CMK (cell line): ENCODE measurements around the gene ZNF71.
"Not testable (repeated sequence)": the region's sequence is repeated elsewhere in the genome, so short reads cannot be mapped to it uniquely, and the experiment has no call there.

ENCODE experiments used
- DNase-seq: peaks from one replicate; pipeline ENCODE4 v3.0.0-alpha.2; 2010; ENCODE audit warnings: low read depth

The ZNF71 gene

DNA sequence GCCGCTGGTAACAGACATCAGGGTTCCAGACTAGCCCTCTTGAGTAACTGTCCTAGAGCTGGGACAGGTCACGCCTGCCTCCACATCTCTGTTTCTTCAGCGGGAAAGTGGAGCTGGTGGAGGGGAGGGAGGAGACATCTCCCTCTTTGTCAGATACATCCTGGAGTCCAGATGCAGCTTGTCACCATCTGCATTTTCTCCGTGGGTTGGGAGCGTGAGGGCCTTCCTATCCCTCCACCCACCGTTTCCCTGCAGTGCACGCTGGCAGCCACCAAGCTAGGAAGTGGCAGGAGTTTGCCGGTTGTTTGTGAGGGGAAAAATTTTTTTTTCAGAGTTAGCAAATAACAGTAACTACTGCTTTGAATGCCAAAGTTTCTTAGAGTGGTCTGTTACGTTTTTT lies 27.9 kb downstream of the ZNF71 start:
- no peak for DNase-seq

DNA sequence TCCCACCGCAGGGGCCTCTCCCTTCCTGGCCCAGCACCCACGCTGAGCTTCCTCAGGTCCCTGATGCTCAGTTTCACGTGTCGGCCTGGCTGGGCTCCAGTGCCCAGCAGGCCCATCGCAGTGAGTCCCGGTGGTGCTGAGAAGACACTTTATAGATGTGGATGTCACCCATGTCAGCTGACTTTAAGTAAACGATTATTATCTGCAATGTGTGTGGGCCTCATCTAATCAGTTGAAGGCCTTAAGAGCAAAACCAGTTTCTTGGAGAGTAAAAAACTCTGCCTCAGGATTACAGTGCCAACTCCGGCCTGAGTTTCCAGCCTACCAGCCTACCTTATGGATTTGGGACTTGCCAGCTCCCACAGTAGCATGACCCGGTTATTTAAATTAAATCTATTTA lies 30.6 kb downstream of the ZNF71 start:
- no peak for DNase-seq

DNA sequence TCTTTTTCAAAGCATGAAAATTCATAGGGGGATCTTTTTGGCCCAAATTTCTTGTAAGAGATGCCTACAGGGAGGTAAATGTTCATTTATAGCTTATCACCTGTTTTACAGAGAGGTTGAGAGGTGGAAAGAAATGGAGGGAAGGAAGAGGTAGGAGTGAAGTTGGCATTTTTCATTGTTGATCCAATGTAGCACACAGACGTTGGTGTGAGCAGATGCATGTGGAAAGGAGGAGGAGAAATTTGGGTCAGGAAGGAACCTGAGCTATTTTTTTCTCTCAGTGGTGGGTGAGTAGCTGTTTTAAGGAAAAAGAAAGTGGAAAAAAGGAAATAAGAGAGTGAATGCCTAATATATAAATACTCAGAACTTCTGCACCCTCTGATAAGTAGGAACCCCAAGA lies 37.9 kb downstream of the ZNF71 start:
- no peak for DNase-seq

DNA sequence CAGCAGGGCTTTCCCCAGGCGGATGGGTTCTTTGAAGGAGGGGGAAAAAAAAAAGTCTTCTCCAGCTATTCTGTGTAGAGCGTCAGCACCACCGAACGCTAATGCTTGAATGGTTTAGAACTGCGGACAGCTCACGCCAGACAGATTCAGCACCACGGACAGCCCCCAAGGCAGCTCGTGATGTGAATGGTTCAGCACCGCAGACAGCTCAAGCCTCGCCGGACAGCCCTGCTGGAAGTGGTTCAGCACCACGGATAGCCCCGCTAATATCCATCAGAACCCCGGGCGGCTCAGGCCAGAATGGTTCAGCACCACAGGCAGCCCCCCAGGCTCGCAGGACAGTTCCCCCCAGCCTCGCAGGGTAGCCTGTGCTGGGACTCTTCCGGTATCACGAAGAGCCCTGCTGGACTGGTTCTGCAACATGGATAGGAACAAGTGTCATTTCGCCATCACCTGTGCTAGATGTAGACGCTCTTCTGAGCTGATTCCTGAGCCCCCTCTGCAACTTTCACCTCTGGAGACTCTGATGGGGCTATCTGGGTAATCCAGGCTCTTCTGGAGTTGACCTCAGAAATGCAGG lies 43.0 kb downstream of the ZNF71 start:
- peak; percentile 62 for DNase-seq

DNA sequence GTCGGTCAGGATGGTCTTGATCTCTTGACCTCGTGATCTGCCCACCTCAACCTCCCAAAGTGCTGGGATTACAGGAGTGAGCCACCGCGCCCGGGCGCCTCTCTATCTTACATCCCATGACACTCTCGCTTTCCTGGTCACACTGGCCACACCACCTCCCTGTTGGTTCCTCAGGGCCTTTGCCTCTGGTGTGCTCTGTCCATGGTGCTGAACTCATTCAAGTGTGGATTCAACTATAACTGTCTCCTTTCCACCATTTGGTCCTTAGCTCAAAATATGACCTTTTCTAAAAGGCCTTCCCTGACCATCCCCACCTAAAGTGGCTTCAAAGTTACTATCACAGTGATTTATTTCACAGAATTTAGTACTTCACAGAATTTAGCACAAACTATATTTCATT lies 44.1 kb downstream of the ZNF71 start:
- DNase-seq = peak; percentile 8

DNA sequence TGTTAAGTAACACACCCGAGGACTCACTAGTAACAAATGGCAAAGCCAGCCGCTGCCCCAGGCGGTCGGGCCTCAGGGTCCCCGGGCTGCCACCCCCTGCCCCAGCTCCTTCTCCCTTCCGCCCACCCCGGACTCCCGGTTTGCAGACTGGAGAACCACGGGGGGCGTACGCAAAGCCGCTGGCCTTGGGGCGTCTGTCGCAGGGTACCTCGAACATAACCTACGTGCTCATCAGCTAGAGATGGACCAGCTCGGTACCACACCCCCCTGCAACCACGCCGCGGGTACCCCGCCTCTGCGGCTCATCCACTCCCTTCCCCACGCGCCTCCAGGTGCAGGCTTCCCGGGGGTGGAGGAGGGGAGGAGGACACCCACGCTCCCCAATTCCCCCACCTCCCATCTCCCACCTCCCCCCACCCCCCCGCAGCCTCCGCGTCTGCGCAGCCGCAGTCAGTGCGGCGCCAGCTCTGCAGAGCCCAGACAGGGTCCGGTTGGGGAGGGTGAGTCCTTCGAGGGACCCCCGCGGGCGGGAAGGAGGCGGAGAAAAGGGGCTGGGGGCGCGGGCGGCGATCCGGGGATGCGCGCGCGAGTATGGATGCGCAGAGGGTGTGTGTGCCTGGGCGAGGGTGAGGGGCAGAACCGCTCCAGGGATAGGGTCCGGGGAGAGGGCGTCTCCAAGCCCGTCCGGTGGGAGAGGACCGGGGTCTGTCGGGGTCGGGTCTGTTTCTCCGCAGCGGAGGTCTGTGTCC lies 47.8 kb downstream of the ZNF71 start, which contains the start of gene SMIM17:
Gene SMIM17 (plus strand): TSS at position 449 of the 749 bp plus-strand sequence. CDS start 2,509 bp downstream, outside the sequence.
- DNase-seq = no peak

DNA sequence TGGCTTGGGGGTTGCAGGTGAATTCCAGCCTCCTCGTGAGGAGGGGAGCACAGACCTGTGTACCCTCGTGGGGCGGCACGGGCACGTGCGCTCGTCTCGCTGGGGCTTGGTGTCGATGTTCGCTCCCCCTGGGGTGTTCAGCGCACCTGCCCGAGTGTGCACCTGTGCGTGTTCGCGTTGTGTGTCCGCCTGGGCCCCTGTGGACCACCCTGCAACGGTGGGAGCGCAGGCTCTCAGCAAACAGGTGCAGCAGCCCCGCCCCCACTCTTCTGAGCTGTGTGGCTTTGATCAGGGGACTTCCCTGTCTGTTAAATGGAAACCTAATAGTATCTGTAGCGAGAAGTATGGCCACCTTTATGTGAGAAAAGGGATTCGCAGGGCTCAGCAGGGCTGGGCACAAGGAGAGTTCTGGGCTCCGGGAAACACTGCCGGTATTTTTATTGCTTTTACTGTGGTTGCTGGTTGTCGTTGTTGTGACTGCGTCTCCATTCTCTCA lies 48.4 kb downstream of the ZNF71 start:
- DNase-seq = no peak

DNA sequence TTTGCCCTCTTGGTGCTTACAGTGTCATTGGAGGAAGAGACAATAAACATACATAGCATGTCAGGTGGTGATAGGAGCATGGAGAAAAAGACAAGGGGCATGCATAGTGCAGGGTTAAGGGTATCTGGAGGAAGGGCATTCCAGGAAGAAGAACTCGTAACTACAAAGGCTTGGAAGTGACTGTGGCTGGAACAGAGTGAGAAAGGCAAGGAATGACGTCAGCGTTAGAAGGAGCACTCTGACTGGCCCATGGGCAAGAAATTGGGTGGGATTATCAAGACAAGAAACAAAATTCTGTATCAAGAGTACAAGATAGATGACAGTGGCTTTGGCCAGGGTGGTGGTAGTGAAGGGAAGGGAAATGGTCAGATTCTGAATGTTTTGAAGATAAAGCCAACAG lies 59.0 kb downstream of the ZNF71 start:
- DNase-seq = no peak

DNA sequence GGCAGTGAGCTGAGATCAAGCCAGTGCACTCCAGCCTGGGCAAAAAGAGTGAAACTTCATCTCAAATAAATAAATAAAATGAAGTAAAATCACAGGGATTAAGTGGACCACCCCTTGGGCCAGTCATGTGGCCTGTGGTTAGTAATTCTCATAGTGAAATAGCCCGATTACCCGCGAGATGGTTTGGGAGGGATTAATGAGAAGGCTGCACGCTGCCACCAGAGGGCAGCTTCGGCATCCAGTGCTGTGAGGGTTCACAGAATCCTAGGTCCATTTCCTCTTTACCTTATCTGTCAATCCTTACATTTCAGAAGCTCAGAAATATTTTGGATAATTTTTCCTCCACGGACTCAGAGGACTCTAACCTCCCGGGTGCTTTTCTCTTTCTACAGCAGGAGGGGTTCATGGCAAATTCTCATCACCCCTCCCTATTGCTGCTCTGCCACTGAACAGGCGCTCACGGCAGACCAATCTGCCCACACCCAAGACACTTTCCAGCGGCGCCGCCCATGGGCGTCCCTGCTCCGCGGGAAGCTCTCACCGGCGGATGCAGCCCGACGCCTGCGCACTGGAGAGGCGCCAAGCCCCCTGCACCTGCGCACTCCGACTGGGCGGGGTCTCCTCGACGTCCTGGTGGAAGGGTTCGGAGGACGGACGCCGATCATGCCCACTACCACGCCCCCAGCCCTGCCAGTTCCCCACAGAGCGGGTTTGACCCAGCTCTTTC lies 65.4 kb downstream of the ZNF71 start:
- DNase-seq = no peak

DNA sequence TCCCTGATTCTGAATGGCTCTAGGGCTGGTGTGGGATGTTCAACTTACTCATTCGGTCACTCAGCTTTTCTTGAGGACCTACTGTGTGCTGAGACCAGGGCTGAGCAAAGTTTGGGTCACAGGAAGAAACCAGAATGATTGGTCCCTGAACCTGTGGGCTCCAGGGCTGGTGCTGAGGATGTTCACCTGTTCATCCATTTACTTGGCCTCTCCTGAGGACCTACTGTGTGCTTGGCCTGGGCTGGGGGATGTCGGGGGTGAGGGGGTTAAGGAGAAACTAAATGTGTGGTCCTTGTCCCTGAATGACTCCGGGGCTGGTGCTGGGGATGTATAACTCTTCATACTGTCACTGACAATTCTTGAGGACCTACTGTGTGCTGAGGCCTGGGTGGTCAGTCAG lies 66.1 kb downstream of the ZNF71 start:
- DNase-seq = no peak

DNA sequence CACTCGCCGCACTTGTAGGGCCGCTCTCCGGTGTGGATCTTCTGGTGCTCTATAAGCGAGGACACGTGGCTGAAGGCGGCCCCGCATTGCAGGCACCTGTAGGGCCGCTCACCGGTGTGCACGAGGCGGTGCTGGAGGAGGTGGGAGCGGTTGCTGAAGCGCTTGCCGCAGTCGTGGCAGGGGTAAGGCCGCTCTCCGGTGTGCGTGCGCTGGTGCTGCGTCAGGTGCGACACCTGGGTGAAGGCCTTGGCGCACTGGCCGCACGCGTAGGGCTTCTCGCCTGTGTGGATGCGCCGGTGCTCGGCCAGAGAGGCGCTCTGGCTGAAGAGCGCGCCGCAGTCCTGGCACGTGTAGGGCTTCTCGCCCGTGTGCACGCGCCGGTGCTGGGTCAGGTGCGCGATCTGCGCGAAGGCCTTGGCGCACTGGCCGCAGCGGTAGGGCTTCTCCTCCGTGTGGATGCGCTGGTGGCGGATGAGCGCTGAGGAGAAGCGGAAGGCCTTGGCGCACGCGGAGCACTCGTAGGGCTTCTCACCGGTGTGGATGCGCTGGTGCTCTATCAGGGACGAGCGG lies 68.9 kb downstream of the ZNF71 start:
- no peak for DNase-seq

DNA sequence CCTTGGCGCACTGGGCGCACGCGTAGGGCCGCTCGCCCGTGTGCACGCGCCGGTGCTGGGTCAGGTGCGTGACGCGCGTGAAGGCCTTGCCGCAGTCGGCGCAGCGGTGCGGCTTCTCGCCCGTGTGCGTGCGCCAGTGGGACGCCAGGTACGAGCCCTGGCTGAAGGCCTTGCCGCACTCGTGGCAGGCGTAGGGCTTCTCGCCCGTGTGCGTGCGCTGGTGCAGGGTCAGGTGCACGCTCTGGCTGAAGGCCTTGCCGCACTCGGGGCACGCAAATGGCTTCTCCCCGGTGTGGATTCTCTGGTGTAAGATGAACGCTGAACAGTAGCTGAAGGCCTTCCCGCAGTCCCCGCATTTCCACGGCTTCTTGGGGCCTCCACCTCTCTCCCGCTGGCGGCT lies 69.4 kb downstream of the ZNF71 start:
- no peak for DNase-seq

DNA sequence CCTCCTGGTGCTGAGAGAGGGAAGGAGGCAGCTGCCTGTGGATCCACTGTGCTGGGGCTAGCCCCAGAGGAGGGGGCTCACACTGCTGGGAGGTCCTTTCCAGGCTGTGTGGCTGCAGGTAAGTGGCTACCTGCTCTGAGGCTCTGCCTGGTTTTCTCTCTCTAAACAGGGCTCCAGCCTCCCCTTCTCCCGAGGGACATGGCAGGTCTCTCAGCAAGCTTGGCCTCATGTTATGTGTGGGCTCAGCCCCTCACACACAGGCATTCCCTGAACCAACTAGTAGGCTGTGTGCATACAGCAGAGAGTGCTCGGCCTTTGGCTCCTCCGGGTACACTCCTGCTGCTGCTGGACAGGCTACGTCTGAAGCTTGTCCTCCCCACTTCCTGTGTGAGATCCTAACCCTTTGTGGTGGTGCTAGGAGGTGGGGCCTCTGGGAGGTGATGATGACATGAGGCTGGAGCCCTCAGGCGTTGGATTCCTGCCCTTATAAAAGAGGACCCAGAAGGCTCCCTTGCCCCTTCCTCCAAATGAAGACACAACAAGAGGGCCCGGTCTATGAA lies 72.3 kb downstream of the ZNF71 start:
- no peak for DNase-seq

DNA sequence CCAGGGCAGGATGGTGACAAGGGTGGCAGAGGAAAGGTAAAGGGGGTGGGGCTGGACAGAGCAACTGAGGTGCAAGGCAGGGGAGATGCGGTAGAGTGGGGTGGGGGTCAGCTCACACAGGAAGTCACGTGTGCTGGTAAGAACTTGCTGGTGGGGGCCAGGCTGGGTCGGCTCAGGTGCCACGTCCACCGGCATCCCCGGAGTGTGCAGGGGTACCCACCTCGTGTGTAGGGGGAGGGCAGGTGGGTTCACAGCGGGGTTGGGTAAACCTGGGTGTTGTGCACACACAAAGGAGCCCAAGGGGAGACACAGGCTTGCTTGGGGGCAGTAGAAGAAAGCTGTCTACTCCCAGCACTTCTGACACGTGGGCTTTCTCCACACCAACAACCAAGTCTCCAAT lies 73.6 kb downstream of the ZNF71 start:
- no peak for DNase-seq

DNA sequence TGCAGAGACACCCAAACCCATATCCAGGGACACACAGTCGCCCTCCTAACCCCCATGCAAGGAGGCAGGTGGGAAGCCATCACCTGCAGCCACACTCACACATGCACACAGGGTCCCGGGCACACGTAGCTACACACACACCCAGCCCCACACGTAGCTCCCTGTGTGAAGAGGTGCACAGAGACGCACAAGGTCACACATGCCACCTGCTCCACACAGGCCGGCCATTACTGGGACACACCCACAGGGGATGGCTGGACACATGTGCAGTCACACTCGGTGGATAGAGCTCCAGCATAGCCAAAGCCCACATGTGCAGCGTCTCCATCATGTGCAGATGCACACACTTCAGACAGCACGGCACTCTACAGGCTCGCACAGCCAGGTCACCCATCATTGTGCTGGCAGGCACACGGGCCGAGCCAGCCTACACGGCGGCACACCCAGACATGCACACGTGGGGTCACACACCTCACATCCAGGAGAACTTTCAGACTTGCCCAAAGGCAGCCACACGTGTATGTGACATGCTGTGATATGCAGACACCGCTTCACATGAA lies 75.4 kb downstream of the ZNF71 start:
- no peak for DNase-seq

DNA sequence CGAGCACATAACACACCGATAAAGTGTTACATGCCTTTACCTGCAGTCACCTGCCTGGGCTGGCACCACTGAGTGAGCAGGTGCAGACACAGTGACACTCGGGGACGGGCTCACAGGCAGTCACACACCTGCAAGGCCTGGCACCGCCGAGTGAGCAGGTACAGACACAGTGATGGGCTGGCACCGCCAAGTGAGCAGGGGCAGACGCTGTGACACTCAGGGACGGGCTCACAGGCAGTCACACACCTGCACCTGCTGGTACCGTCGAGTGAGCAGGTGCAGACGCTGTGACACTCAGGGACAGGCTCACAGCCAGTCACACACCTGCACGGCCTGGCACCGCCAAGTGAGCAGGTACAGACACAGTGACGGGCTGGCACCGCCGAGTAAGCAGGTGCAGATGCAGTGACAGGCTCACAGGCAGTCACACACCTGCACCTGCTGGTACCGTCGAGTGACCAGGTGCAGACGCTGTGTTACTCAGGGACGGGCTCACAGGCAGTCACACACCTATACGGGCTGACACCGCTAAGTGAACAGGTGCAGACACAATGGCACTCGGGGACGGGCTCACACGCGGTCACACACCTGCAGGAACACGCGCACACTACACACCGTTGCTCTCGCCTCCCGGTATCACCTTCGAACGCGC lies 76.0 kb downstream of the ZNF71 start:
- DNase-seq = no peak

DNA sequence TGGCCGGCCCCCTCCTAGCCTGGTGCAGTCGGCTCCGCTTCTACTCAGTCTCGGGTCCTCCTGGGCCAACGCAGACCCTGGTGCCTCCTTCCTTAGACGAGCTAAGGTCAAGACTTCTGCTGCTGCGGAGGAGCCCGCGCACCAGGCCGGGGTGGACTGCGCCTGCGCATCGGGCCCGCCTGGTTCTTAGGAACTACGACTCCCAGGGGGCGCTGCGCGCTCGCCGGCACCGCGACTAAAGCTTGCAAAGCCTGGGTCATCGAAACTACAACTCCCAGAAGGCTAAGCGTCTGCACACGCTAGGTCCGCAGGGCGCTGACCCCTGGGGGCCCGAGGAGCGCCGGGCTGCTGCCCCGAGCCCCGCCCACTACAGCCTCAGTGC lies 76.5 kb downstream of the ZNF71 start, which contains the start of gene ZNF835:
Gene ZNF835 (minus strand): TSS at position 145 of the 382 bp plus-strand sequence. CDS start 6,559 bp downstream, outside the sequence.
- DNase-seq = no peak

DNA sequence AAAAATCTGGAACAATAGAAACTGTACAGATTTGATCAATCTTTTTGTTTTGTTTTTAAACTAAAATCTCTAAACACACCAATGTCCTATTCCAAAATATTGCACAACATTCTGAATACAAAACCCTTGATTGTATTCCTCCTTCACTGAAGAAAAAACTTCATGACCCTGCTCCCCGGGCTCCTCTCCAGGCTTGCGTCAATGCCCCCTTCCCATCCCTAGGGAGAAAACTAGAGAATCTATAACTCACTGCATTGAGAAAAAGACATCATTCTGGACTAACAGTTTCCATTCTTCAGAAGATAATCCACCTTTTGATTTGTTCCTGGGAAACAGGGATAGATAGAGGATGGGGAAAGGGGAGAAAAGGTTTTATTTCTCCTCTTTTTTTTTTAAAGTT lies 77.5 kb downstream of the ZNF71 start:
- DNase-seq = not testable (repeated sequence)
